ENCODE measurements around the gene PIGU. TPM values are rescaled to one million over a fixed set of nuclear protein-coding genes. Genes with fewer than 3 reads are reported as not detected.

PIGU gene
- total RNA-seq, 2 experiments from 2014 or later, result 16.6 to 27.9 TPM

DNA sequence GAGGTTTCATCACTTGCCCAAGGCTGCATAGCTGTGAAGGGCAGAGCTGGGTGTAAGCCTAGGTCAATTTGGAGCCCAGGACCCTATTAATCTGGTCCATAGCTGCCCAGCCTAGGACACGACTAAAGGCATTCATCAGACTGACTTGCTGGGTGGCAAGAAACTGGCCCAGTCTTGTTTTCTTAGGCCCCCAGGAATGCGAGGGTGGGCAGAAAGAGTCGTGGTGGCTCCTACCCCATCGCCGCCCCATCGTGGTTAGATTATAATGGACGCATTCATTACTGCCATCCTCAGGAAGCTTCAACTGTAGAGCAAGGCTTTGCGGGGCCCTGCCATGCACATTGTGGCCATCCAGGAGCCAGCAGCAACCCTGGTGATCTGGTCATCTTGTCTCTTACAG, 144.6 kb downstream of the PIGU start:
- H3K4me1 ChIP-seq (ENCODE audit: insufficient read depth, low read length, poor library complexity, severe bottlenecking), result no peaks in the 10 kb centered on the region
- H4K20me1 ChIP-seq (ENCODE audit: insufficient read depth, low read length), result no peaks in the 10 kb centered on the region
- H3K27ac ChIP-seq (ENCODE audit: low read depth, low read length, poor library complexity, severe bottlenecking), result no peak overlapping the region
- no TSS peak for BruUV-seq (replicated peaks)
- no peak overlapping the region for H2AFZ ChIP-seq (ENCODE audit: low read length)
- peaks cover 72% of the 10 kb centered on the region for H3K36me3 ChIP-seq (ENCODE audit: insufficient read depth, low read length)
- ChIA-PET CTCF (ENCODE audit: unreplicated experiment) (no interaction called here), POLR2A (no interaction called here)
- no peaks in the 10 kb centered on the region for H3K79me2 ChIP-seq (ENCODE audit: insufficient read depth, low read depth, low read length)
- H3K9me2 ChIP-seq (ENCODE audit: insufficient read depth, low read length), result no peaks in the 10 kb centered on the region
- H3K4me2 ChIP-seq (ENCODE audit: low read length), result no peak overlapping the region
- intact Hi-C loops (cut with micrococcal nuclease; ENCODE audit: unreplicated experiment), result no loop called here
- DNase-seq (ENCODE audit: low spot score), result no peak
- H3K9me3 ChIP-seq (ENCODE audit: low read length), result no peaks in the 10 kb centered on the region
- TF ChIP-seq, protein P1, sequence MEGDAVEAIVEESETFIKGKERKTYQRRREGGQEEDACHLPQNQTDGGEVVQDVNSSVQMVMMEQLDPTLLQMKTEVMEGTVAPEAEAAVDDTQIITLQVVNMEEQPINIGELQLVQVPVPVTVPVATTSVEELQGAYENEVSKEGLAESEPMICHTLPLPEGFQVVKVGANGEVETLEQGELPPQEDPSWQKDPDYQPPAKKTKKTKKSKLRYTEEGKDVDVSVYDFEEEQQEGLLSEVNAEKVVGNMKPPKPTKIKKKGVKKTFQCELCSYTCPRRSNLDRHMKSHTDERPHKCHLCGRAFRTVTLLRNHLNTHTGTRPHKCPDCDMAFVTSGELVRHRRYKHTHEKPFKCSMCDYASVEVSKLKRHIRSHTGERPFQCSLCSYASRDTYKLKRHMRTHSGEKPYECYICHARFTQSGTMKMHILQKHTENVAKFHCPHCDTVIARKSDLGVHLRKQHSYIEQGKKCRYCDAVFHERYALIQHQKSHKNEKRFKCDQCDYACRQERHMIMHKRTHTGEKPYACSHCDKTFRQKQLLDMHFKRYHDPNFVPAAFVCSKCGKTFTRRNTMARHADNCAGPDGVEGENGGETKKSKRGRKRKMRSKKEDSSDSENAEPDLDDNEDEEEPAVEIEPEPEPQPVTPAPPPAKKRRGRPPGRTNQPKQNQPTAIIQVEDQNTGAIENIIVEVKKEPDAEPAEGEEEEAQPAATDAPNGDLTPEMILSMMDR (conservative IDR thresholded peaks at IDR 0.05; ENCODE audit: low read length), result no peak
- TF ChIP-seq EZH2phosphoT487 (IDR thresholded peaks at IDR 0.05; ENCODE audit: borderline replicate concordance, low read depth, low read length), result no peak
- no peak overlapping the region for H3K4me3 ChIP-seq (ENCODE audit: low read depth, low read length, poor library complexity, severe bottlenecking)

DNA sequence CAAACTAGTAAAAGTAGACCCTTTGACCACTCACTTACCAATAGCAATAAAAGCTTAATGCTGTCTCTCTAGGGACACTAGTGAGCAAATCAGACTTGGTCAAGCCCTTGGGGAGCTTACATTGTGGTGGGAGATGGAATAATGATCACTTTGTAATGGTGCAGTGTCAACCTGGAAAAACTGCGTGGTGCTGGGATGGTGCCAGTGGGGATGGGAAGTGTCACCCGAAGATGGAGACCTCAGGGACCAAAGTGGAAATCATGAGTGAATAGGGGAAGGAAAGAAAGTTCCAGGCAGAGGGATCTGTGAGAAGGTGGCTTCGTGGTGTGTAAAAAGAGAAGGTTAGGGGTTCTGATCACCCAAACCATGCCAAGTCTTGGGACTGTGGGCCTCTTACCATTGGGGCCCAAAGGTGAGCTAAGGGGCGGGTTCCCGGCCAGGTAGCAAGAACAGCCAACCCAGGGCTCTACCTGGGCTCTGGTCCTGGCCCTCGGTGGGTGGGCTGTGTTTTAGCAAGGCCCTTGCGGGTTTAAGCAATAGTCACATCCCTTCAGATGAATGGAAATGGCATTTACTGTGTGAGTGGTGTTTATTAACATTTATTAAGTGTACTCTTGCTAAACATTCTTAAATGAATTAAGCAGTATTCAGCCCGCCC, 145.2 kb downstream of the PIGU start:
- POLR2A ChIA-PET, result interaction anchor here (0.6 kb wide), 1 partner anchor 24 kb away, joined by 3 read pairs; no protein-coding TSS in a partner anchor
- Histone ChIP-seq H3K79me2 (ENCODE audit: insufficient read depth, low read depth, low read length) (no peaks in the 10 kb centered on the region), H3K27ac (ENCODE audit: low read depth, low read length, poor library complexity, severe bottlenecking) (no peak overlapping the region), H3K9me3 (ENCODE audit: low read length) (no peaks in the 10 kb centered on the region), H2AFZ (ENCODE audit: low read length) (no peak overlapping the region), H3K4me2 (ENCODE audit: low read length) (no peak overlapping the region), H3K36me3 (ENCODE audit: insufficient read depth, low read length) (peaks cover 72% of the 10 kb centered on the region), H3K9me2 (ENCODE audit: insufficient read depth, low read length) (no peaks in the 10 kb centered on the region), H3K4me3 (ENCODE audit: low read depth, low read length, poor library complexity, severe bottlenecking) (no peak overlapping the region), H4K20me1 (ENCODE audit: insufficient read depth, low read length) (no peaks in the 10 kb centered on the region), H3K4me1 (ENCODE audit: insufficient read depth, low read length, poor library complexity, severe bottlenecking) (no peaks in the 10 kb centered on the region)
- TF ChIP-seq, protein P1 (conservative IDR thresholded peaks at IDR 0.05; ENCODE audit: low read length), result no peak
- TF ChIP-seq EZH2phosphoT487 (IDR thresholded peaks at IDR 0.05; ENCODE audit: borderline replicate concordance, low read depth, low read length), result no peak
- no peak for DNase-seq (ENCODE audit: low spot score)
- intact Hi-C loops (cut with micrococcal nuclease; ENCODE audit: unreplicated experiment), result no loop called here
- BruUV-seq (replicated peaks), result no TSS peak
- CTCF ChIA-PET (ENCODE audit: unreplicated experiment), result no interaction called here

DNA sequence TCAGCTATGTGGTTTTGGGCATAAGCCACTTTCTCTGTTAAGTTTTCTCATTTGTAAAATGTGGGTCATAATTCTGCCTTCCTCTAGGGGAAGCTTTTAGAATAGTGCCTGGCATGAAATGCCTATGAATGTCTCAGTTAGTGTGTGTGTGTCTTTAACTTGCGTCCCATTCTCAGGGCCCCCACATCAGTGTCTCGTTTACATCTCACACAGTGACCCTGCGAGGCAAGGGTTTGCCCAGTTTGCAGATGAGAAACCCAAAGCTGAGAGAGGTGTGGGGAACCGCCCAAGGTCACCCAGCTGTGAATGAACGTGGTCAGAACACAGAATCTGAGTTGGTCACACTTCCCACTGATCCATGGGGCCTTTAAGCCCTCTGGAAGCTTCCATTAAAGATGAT, 146.6 kb downstream of the PIGU start:
- no peaks in the 10 kb centered on the region for H3K9me3 ChIP-seq (ENCODE audit: low read length)
- POLR2A ChIA-PET, result interaction anchor here (1.0 to 1.1 kb wide), 3 partner anchors 167 to 230 kb away, joined by 3 to 4 read pairs (median 3); no protein-coding TSS in a partner anchor
- no peak for TF ChIP-seq EZH2phosphoT487 (IDR thresholded peaks at IDR 0.05; ENCODE audit: borderline replicate concordance, low read depth, low read length)
- TF ChIP-seq, protein P1 (conservative IDR thresholded peaks at IDR 0.05; ENCODE audit: low read length), result no peak

More for the DNA sequence above, 146.6 kb downstream of the PIGU start:
- Histone ChIP-seq H3K9me2 (ENCODE audit: insufficient read depth, low read length) (no peaks in the 10 kb centered on the region), H3K36me3 (ENCODE audit: insufficient read depth, low read length) (peaks cover 65% of the 10 kb centered on the region), H3K4me3 (ENCODE audit: low read depth, low read length, poor library complexity, severe bottlenecking) (no peak overlapping the region), H3K4me2 (ENCODE audit: low read length) (no peak overlapping the region), H3K4me1 (ENCODE audit: insufficient read depth, low read length, poor library complexity, severe bottlenecking) (no peaks in the 10 kb centered on the region), H4K20me1 (ENCODE audit: insufficient read depth, low read length) (no peaks in the 10 kb centered on the region), H3K27ac (ENCODE audit: low read depth, low read length, poor library complexity, severe bottlenecking) (no peak overlapping the region), H3K79me2 (ENCODE audit: insufficient read depth, low read depth, low read length) (no peaks in the 10 kb centered on the region), H2AFZ (ENCODE audit: low read length) (no peak overlapping the region)
- intact Hi-C loops (cut with micrococcal nuclease; ENCODE audit: unreplicated experiment), result no loop called here
- no peak for DNase-seq (ENCODE audit: low spot score)
- no TSS peak for BruUV-seq (replicated peaks)
- CTCF ChIA-PET (ENCODE audit: unreplicated experiment), result no interaction called here

Data from OCI-LY7 (cell line).